ENCODE results near the gene MACROD2. TPM values are rescaled to one million over a fixed set of nuclear protein-coding genes. Genes with fewer than 3 reads are reported as not detected.

The MACROD2 gene
- total and polyA plus RNA-seq, 2 of the 4 experiments (the other 2 are of a cell fraction): not detected

DNA sequence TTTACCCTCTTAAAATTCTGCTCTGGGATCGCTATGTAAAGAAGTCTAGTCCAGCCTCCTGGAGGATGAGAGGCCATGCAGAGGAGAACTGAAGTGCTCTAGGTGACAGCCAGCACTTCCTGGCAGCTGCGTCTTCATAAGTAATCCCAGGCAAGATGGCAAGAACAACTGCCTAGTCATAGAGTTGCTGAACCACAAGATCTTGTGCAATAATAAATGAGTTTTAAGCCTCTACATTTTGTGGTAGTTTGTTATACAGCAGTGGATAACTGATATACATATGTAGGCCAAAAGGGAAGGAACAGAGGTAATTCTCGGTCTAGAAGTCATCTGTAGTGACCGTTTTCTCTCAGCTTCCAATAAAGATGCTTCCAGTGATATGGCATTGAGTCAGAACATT is 445.9 kb downstream of the MACROD2 start:
- Histone ChIP-seq H3K27me3 (ENCODE audit: control insufficient read depth, insufficient read depth, low read length) (no peaks in the 10 kb centered on the region), H3K27ac (ENCODE audit: insufficient read depth, low read length) (no peak overlapping the region), H3K4me2 (ENCODE audit: low read depth, low read length) (no peak overlapping the region), H2BK20ac (ENCODE audit: low read depth, low read length) (no peak overlapping the region), H4K91ac (ENCODE audit: insufficient read depth, low read depth, low read length) (no peak overlapping the region), H3K9me3 (ENCODE audit: control insufficient read depth, insufficient read depth, low read length) (no peaks in the 10 kb centered on the region), H2BK120ac (ENCODE audit: low read depth, low read length) (no peak overlapping the region), H2BK5ac (ENCODE audit: low read depth, low read length, poor library complexity, severe bottlenecking) (no peak overlapping the region), H3K9ac (ENCODE audit: low read depth, low read length) (no peak overlapping the region), H3K56ac (ENCODE audit: extremely low read depth, insufficient read depth, low read length) (no peak overlapping the region), H3K79me1 (ENCODE audit: low read depth in 1 of 2, low read length in 2 of 2) (no peaks in the 10 kb centered on the region), H2AFZ (replicated peaks; ENCODE audit: low read length, poor library complexity) (peak overlapping the region; percentile 24), H3K18ac (ENCODE audit: low read depth, low read length) (no peak overlapping the region), H3K36me3 (ENCODE audit: control insufficient read depth, insufficient read depth, low read length) (no peaks in the 10 kb centered on the region), H4K5ac (ENCODE audit: low read depth, low read length) (no peak overlapping the region), H4K8ac (ENCODE audit: low read depth in 2 of 2, low read length in 2 of 2) (no peak overlapping the region), H3K14ac (replicated peaks; ENCODE audit: low read depth, low read length) (no peak overlapping the region), H4K20me1 (ENCODE audit: insufficient read depth, low read length) (no peaks in the 10 kb centered on the region), H3K4ac (ENCODE audit: low read depth, low read length) (no peak overlapping the region), H3K9me1 (ENCODE audit: insufficient read depth, low read length) (no peaks in the 10 kb centered on the region), H3K4me3 (ENCODE audit: insufficient read depth, low read depth, low read length) (no peak overlapping the region), H2AK5ac (ENCODE audit: low read depth, low read length) (no peak overlapping the region), H3K4me1 (ENCODE audit: control insufficient read depth, insufficient read depth, low read length) (peaks cover 4% of the 10 kb centered on the region), H3K23ac (ENCODE audit: low read depth, low read length) (no peak overlapping the region), H2BK15ac (ENCODE audit: low read depth, low read length) (no peak overlapping the region), H2AK9ac (replicated peaks; ENCODE audit: low read depth, low read length, poor library complexity) (no peak overlapping the region)
- POLR2A ChIA-PET (ENCODE audit: unreplicated experiment): no interaction called here
- TF ChIP-seq CEBPB (IDR thresholded peaks at IDR 0.05; ENCODE audit: low read depth, low read length) (peak; percentile 84), POLR2A (IDR thresholded peaks at IDR 0.05; ENCODE audit: low read depth, low read length) (no peak), CHD1 (IDR thresholded peaks at IDR 0.05; ENCODE audit: low read depth, low read length) (no peak)
- BruUV-seq (replicated peaks): no TSS peak
- ATAC-seq (ENCODE audit: low read depth) (no peak; the same call in 1 of the 2 replicates), DNase-seq (peak; percentile 68)
- dilution Hi-C loops (cut with HindIII; ENCODE audit: low sequenced_read_pairs, unreplicated experiment): no loop called here
- intact Hi-C loops (cut with micrococcal nuclease): no loop called here
- CTCF ChIA-PET: no interaction called here
- in situ Hi-C loops (cut with MboI; ENCODE audit: low sequenced_read_pairs): no loop called here
- no CpG with 5 or more reads among the region's 4 CpGs for WGBS, 2 experiments (ENCODE audit: extremely low coverage in 2 of 2, insufficient read length in 1 of 2)

Data from IMR-90 (cell line).